HepG2 (cell line): ENCODE results near the gene B4GALT2. TPM values are rescaled to one million over a fixed set of nuclear protein-coding genes. Genes with fewer than 3 reads are reported as not detected.

Source experiments
- CBX2 ChIP-seq, 2 experiments: fragments of 200-600 bp in 1 of 2; sonication (generic); formaldehyde crosslinking in 1 of 2; IDR thresholded peaks; 2 replicates each; pipeline versions ENCODE4 v1.7.0 to v1.8.1; 2018 to 2022; ENCODE audit warnings: low read depth in 2 of 2, low read length in 1 of 2, mild to moderate bottlenecking in 1 of 2, missing genetic modification reagents in 1 of 2
- EZH2 ChIP-seq: conservative IDR thresholded peaks from 2 replicates; pipeline ENCODE4 v1.6.1; 2012; ENCODE audit warnings: mild to moderate bottlenecking, low read depth, low read length, moderate library complexity
- FOXA1 ChIP-seq, 2 experiments: fragments of 450-650 bp in 1 of 2; sonication (generic) in 1 of 2; formaldehyde crosslinking in 1 of 2; IDR thresholded peaks; 2 replicates each; pipeline versions ENCODE4 v1.4.0 to v1.6.1; 2016 to 2020; ENCODE audit warnings: missing genetic modification reagents in 1 of 2
- HNF4G ChIP-seq, 2 experiments: sonication (generic) in 1 of 2; formaldehyde crosslinking in 1 of 2; IDR thresholded peaks; 2 replicates each; pipeline versions ENCODE4 v1.4.0 to v1.6.1; 2011 to 2020; ENCODE audit warnings: borderline replicate concordance in 2 of 2, low read depth in 2 of 2, mild to moderate bottlenecking in 2 of 2, low read length in 1 of 2, missing genetic modification reagents in 1 of 2, moderate library complexity in 1 of 2
- IKZF4 ChIP-seq: sonication (generic); formaldehyde crosslinking; IDR thresholded peaks from 2 replicates; pipeline ENCODE4 v1.5.1; 2020; ENCODE audit warnings: borderline replicate concordance, mild to moderate bottlenecking, low read depth, missing genetic modification reagents; ENCODE audit errors: not compliant biosample characterization
- KLF9 ChIP-seq: IDR thresholded peaks from 2 replicates; pipeline ENCODE4 v1.6.1; 2016; ENCODE audit warnings: low read depth
- MEIS1 ChIP-seq: sonication (generic); formaldehyde crosslinking; IDR thresholded peaks from 2 replicates; pipeline ENCODE4 v1.9.0; 2021; ENCODE audit warnings: mild to moderate bottlenecking, missing genetic modification reagents, moderate library complexity, borderline replicate concordance
- NR3C1 ChIP-seq: sonication (generic); formaldehyde crosslinking; IDR thresholded peaks from 2 replicates; pipeline ENCODE4 v1.4.0; 2020; ENCODE audit warnings: missing genetic modification reagents
- RAD21 ChIP-seq: fragments of 450-650 bp; formaldehyde crosslinking; IDR thresholded peaks from 2 replicates; pipeline ENCODE4 v1.5.0; 2020; ENCODE audit warnings: mild to moderate bottlenecking
- RFX3 ChIP-seq: IDR thresholded peaks from 2 replicates; pipeline ENCODE4 v1.6.1; 2016; ENCODE audit warnings: missing biosample characterization, missing genetic modification reagents
- TEAD3 ChIP-seq: optimal IDR thresholded peaks from 2 replicates; pipeline ENCODE3; 2016; ENCODE audit warnings: borderline replicate concordance
- U2AF1 ChIP-seq: fragments of 200-400 bp; formaldehyde crosslinking; optimal IDR thresholded peaks from 2 replicates; pipeline ENCODE3; 2017; ENCODE audit warnings: mild to moderate bottlenecking, low read depth, low read length
- XRCC5 ChIP-seq: fragments of 200-400 bp; formaldehyde crosslinking; optimal IDR thresholded peaks from 2 replicates; pipeline ENCODE3; 2017; ENCODE audit warnings: mild to moderate bottlenecking, low read length
- ZNF530 ChIP-seq: sonication (generic); formaldehyde crosslinking; IDR thresholded peaks from 2 replicates; pipeline ENCODE4 v1.5.0; 2020; ENCODE audit warnings: low read depth, mild to moderate bottlenecking, missing genetic modification reagents
- ZNF546 ChIP-seq: sonication (generic); formaldehyde crosslinking; conservative IDR thresholded peaks from 2 replicates; pipeline ENCODE4 v1.8.1; 2023; ENCODE audit warnings: mild to moderate bottlenecking, missing genetic modification reagents
- ZNF589 ChIP-seq: sonication (generic); formaldehyde crosslinking; conservative IDR thresholded peaks from 2 replicates; pipeline ENCODE4 v1.8.0; 2022; ENCODE audit warnings: mild to moderate bottlenecking, moderate library complexity, missing genetic modification reagents
- ZNF598 ChIP-seq: sonication (generic); formaldehyde crosslinking; IDR thresholded peaks from 2 replicates; pipeline ENCODE4 v1.5.1; 2020; ENCODE audit warnings: mild to moderate bottlenecking, missing genetic modification reagents, borderline replicate concordance
- ZNF775 ChIP-seq: sonication (generic); formaldehyde crosslinking; IDR thresholded peaks from 2 replicates; pipeline ENCODE4 v1.4.0; 2020; ENCODE audit warnings: missing genetic modification reagents, mild to moderate bottlenecking, moderate library complexity, borderline replicate concordance
- ZNF839 ChIP-seq: sonication (generic); formaldehyde crosslinking; IDR thresholded peaks from 2 replicates; pipeline ENCODE4 v1.4.0; 2020; ENCODE audit warnings: missing genetic modification reagents, mild to moderate bottlenecking, borderline replicate concordance
- polyA plus RNA-seq, 8 experiments: library from polyadenylated mRNA; depleted of rRNA in 3 of 8; stranded (reverse) in 7 of 8; unstranded in 1 of 8; fragments of >200 nt; fragmentation: Illumina TruSeq in 4 of 8; extraction: Trizol in 4 of 8; gene quantifications; 2 replicates each; pipeline versions ENCODE4 v1.2.1 to v1.2.3, GENCODE V29; 2011 to 2016; ENCODE audit warnings: low read depth in 4 of 8, missing spikeins in 1 of 8, mixed read lengths in 1 of 8; ENCODE audit not compliant: insufficient read depth in 1 of 8
- total RNA-seq, 5 experiments: library from RNA; depleted of rRNA; stranded (reverse); fragments of >200 nt; fragmentation: Illumina TruSeq; extraction: Trizol; gene quantifications; 2 replicates each; pipeline ENCODE4 v1.2.3, GENCODE V29; 2016; ENCODE audit warnings: low read depth in 1 of 5
- TF ChIP-seq, protein P1 (sequence below): sonication (generic); formaldehyde crosslinking; IDR thresholded peaks from 2 replicates; pipeline ENCODE4 v1.5.0; 2020; ENCODE audit warnings: missing genetic modification reagents, mild to moderate bottlenecking, borderline replicate concordance
- TF ChIP-seq, protein P2 (sequence below): sonication (generic); formaldehyde crosslinking; IDR thresholded peaks from 2 replicates; pipeline ENCODE4 v1.4.0; 2020; ENCODE audit warnings: missing genetic modification reagents, borderline replicate concordance
- TF ChIP-seq, protein P3 (sequence below): sonication (generic); formaldehyde crosslinking; IDR thresholded peaks from 2 replicates; pipeline ENCODE4 v1.4.0; 2020; ENCODE audit warnings: mild to moderate bottlenecking, missing genetic modification reagents

B4GALT2 gene
- total and polyA plus RNA-seq, 2 of the 13 experiments (the other 11 are each of a cell fraction or from before 2014, with no cell fraction given), result 41.9 to 78.0 TPM

DNA sequence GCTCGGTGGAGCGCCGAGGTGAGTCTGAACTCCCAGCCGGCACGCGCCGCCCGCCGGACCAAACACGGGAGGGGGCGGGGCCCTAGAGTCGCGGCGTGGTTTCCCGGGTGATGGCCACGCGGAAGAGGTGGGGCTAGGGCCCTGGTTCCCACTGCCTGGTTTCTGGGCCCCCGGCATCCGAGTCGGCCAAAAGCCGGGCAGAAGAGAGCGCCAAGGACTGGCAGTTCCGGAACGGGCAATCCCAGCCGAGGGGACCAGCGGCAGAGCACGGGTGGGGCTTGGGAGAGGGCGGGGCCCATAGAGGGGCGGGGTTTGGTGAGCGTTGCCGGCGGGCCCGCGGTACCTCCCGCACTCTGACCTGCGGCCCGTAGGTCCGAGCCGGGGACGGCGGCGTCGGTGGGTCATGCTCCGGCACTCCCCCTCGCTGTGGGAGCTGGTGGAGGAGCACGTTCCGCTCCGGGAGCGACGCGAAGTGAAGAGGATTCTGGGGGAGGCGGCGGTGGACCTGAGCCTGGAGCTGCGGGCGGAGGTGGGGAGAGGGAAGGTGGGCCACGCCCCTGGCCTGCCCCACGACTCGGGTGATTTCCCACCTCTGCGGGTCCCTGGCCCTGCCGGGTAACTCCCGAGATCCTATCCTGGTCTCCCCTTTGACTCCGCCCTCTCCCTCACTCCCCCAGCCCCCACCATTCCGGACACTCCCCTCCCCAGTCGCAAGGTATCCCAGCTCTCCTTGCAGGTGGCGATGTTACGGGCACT lies 12.6 kb downstream of the B4GALT2 start, which contains the start of gene CCDC24 (continued):
- TF ChIP-seq ZNF530 (CRISPR knock-in tag) (no peak), ZNF775 (CRISPR knock-in tag) (no peak), KLF9 (CRISPR knock-in tag) (peak; percentile 35; the same call in 1 of the 2 replicates), TEAD3 (no peak), FOXA1 (IDR thresholded peaks at IDR 0.05) (no peak), FOXA1 (CRISPR knock-in tag; IDR thresholded peaks at IDR 0.05) (no peak), U2AF1 (peak; percentile 61), RFX3 (peak; percentile 72), NR3C1 (CRISPR knock-in tag) (no peak), ZNF546 (no peak), ZNF589 (CRISPR knock-in tag) (0 out of 2 replicates have a peak, but pooled peaks have one; percentile 26), MEIS1 (CRISPR knock-in tag) (no peak; the same call in 1 of the 2 replicates), EZH2 (no peak), CBX2 (IDR thresholded peaks at IDR 0.05; ENCODE audit: low read depth, low read length) (no peak), CBX2 (CRISPR knock-in tag; IDR thresholded peaks at IDR 0.05; ENCODE audit: low read depth) (no peak), XRCC5 (no peak), ZNF598 (peak; percentile 28; the same call in 1 of the 2 replicates), IKZF4 (no peak), ZNF839 (CRISPR knock-in tag) (no peak), HNF4G (IDR thresholded peaks at IDR 0.05; ENCODE audit: borderline replicate concordance, low read depth, low read length) (no peak), HNF4G (CRISPR knock-in tag; IDR thresholded peaks at IDR 0.05; ENCODE audit: borderline replicate concordance, low read depth) (no peak), RAD21 (CRISPR knock-in tag) (no peak)
- TF ChIP-seq, protein P1, sequence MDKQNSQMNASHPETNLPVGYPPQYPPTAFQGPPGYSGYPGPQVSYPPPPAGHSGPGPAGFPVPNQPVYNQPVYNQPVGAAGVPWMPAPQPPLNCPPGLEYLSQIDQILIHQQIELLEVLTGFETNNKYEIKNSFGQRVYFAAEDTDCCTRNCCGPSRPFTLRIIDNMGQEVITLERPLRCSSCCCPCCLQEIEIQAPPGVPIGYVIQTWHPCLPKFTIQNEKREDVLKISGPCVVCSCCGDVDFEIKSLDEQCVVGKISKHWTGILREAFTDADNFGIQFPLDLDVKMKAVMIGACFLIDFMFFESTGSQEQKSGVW (CRISPR knock-in tag), result no peak
- TF ChIP-seq, protein P2, sequence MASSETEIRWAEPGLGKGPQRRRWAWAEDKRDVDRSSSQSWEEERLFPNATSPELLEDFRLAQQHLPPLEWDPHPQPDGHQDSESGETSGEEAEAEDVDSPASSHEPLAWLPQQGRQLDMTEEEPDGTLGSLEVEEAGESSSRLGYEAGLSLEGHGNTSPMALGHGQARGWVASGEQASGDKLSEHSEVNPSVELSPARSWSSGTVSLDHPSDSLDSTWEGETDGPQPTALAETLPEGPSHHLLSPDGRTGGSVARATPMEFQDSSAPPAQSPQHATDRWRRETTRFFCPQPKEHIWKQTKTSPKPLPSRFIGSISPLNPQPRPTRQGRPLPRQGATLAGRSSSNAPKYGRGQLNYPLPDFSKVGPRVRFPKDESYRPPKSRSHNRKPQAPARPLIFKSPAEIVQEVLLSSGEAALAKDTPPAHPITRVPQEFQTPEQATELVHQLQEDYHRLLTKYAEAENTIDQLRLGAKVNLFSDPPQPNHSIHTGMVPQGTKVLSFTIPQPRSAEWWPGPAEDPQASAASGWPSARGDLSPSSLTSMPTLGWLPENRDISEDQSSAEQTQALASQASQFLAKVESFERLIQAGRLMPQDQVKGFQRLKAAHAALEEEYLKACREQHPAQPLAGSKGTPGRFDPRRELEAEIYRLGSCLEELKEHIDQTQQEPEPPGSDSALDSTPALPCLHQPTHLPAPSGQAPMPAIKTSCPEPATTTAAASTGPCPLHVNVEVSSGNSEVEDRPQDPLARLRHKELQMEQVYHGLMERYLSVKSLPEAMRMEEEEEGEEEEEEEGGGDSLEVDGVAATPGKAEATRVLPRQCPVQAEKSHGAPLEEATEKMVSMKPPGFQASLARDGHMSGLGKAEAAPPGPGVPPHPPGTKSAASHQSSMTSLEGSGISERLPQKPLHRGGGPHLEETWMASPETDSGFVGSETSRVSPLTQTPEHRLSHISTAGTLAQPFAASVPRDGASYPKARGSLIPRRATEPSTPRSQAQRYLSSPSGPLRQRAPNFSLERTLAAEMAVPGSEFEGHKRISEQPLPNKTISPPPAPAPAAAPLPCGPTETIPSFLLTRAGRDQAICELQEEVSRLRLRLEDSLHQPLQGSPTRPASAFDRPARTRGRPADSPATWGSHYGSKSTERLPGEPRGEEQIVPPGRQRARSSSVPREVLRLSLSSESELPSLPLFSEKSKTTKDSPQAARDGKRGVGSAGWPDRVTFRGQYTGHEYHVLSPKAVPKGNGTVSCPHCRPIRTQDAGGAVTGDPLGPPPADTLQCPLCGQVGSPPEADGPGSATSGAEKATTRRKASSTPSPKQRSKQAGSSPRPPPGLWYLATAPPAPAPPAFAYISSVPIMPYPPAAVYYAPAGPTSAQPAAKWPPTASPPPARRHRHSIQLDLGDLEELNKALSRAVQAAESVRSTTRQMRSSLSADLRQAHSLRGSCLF (CRISPR knock-in tag), result no peak
- TF ChIP-seq, protein P3, sequence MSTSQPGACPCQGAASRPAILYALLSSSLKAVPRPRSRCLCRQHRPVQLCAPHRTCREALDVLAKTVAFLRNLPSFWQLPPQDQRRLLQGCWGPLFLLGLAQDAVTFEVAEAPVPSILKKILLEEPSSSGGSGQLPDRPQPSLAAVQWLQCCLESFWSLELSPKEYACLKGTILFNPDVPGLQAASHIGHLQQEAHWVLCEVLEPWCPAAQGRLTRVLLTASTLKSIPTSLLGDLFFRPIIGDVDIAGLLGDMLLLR, result 0 out of 2 replicates have a peak, but pooled peaks have one; percentile 59
